Activated CD4-positive, alpha-beta T cell treated with anti-CD3 and anti-CD28 coated beads, Interleukin-2, Interleukin-6, amounts not matched to agents 100 ng/mL and 50 ng/mL, durations not matched to agents 16 hours and 8 hours (primary cell): ENCODE results near the gene MOK.

Source experiments
- DNase-seq: peaks from one replicate; pipeline ENCODE4 v3.0.0-alpha.2; 2020

MOK gene

DNA sequence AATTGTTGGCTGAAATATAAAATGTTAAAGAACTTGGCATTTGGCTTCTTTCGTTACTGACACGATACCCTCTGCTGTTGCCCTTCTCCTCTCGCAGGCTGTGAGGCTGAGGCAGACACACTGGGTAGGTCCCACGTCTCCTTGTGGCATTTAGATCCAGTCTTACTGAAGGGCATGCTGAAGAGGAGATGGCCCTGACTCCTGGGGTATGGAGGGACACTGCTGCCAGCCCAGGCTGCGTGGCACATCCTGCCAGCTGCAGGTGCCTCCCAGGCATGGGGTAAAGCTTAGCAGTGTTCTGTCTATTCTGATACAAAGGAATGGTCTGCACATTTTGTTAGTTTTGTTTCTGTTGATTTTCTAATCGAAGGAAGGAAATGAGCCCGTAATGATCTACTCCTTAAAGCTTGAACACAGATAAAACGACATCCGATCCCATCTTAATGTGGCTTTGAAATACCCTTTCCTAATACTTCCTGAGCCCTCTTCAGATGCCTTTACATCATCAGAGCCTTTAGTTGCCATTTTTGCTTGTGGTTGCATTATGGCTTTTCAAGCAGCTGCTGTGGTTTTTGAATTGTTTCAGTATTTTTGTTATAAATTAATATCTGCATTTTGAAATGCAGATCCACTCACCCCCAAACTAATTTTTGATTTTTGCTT, 104.1 kb downstream of the MOK start:
- peak; percentile 35 for DNase-seq

DNA sequence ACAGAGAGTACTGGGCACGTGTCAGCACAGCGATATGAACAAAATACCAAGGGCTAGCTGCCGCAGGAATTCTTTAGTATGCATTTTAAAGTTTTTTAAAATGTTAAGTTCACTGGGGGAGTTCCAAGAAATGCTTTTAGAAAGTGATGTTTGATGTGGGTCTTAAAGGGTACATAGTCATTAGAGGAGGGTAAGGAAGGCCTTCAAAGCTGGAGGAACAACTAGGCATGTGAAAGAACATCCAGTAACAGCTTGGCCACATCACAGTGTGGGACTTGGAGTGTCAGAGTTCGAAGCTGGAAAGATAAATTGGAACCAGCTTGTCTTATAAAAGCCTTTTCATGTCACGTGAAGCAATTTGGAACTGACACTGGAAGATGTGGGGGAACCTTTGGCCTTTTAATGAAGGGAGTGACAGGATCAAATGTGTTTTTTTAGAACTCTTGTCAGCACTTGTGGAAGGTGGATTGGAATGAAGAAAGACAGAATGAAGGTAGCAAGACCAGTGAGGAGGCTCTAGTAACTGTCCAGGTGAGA, 107.6 kb downstream of the MOK start:
- no peak for DNase-seq

DNA sequence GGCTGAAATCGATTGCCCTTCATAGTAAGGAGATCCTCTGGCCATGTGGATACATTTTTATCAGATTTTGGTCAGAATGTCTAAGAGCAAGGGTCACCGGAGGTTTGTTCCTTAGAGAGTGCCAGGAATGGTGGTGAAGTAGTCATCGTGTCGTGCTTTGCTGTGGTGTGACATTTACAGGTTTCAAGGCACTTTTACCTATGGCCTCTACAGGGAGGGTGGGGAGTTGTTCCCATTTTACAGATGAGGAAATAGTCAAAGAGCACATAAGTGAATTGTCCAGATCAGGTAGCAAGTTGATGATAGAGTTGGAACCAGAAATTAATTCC, 108.1 kb downstream of the MOK start:
- DNase-seq: no peak

DNA sequence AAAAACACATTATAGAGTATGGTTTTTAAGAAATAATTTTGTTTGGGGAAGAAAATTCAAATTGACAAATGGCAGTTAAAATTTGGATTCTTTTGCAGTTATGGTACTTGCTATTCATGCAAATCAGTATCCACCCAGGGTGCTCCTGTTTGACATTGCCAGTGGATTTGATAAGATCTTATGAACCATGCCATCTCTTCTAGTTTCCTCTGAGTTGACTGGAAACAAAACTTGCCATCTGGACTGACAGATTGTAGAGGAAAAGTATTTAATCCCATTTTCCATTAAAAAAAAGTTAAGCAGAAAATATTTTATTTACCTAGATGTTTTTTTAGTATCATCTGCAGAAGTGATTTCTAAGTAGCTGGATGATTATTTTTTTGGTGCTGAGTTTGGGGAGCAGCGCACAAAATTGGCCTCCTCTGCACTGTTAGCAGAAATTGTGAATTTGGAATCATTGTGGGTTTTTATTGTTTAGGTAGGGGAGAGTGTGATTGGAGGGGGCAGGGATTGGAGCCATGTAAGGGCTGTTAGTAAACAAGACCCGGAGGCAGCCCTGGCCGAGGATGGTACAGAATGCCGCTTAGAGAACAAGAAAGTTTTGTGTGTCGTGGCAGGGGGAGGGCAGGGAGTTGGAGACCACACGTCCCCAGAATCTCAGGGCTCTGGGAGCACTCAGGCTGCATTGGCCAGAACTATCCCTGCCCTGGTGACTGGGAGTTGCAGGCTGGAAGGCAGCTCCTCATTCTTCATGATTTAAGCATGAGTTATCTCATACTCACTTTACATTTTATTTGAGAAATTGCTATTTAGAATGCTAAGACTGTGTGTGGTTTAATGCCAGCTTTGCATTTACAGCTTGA, 108.7 kb downstream of the MOK start:
- DNase-seq: no peak

DNA sequence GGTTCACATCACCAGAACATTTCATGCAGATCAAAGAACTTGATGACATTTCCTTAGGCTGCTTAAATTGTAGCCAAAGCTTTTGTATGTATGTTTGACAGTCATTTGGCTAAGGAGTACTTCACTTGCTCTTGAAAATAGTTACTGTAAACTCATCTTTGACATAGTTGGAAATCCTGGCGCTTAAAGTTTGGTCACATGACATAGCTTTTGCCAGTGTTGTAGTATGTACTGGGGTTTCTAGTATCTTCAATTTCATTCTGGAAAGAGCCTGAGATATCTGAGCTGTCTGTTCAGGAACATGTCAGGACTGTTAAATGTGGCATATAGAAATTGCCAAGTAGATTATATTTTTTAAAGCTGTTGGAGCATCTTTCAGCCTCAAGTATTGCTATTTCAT, 109.5 kb downstream of the MOK start:
- DNase-seq: no peak

DNA sequence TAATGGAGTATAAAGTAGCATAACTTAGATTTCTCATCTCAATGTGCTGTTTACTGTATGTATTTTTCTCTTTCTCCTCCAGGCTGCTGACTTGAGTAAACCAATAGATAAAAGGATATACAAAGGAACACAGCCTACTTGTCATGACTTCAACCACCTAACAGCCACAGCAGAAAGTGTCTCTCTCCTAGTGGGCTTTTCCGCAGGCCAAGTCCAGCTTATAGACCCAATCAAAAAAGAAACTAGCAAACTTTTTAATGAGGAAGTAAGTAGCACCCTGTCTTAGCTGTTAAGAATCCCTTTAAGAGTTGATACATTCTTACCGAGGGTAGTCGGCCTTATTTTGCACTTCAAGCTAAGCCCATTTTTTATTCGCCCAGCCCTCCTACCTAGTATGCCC, 110.1 kb downstream of the MOK start:
- DNase-seq: no peak

DNA sequence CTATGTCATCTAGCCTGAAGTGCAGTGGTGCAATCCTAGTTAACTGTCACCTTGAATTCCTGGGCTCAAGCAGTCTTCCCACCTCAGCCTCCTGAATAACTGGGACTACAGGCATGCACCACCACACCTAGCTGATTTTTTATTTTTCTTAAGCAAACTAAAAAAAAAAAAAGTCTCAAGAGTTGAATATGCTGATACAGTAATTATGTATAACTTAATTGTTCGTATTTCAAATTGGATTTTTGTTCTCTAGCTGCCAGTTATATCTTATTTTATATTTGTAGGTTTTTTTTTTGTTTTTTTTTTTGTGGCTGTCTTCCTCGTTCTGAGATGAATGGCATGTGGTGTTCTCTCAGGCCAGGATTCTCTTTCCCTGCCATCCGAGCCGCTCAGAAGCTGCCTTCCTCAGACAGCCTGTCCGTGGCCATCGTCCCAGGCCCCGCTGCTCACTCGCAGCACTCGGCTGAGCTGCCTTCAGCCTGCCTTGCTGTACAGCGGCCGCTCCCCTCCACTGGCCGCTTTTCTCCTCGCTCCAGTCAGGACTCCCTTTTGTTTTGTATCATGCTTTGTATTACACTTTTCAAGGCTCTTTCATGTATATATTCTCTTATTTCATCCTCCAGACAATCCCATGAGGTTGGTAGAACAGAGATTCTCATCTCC, 112.0 kb downstream of the MOK start:
- no peak for DNase-seq

DNA sequence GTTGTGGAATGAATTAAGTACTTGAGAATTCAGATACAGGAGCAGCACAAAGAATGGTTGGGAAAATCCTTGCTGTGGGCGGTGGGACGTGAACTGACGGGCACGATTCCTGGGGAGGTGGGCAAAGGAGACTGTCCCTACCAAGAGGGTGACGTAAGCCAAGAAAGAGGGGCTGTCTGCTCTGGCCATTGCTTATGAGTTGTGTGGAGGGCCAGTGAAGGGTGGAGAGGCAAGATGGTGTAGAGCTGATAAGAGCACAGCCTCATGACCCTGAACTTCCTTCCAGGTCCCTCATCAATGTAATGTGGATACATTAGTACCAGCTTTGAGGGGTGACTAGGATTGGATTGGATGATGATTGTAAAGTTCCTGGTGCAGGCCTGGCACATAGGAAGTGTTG, 115.1 kb downstream of the MOK start:
- DNase-seq: no peak

DNA sequence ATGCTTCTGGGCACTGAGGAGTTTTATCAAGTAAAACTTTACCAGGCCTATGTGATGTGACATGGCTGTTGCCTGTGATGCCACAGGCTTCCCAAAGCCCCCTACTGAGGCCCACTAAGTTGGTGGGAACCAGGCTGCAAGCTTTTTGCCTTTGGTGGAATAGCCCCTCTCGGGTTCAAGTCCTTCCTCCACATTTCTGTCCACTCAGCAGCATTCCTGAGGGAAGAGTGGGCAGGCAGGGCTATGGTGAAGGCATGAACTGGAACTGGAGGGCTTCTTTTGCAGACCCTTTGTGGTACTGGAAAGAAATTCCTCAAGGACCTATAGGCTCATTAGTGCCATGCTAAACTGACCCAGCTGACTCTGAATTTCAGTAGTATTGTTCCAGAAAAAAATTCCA, 116.8 kb downstream of the MOK start:
- DNase-seq: no peak

DNA sequence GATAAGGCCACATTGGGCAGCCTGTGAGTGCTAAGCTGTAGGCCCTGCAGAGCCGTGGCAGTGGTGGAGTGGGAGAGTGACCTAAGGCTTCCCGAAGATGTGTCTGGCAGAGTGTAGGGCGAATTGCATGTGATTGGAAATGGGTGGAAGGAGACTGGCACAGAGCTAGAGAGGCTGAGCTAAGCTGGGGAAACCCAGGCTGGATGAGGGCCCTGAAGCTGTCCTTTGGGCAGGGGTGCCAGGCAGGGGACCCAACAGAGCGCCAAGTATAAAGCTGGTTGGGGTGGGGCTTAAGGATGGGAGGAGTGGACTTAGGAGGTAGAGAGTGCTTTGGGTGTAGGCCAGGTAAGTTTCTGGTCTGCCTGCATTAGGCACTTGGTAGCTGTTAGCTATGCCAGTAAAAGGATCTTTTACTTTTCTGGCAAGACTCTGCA, 117.4 kb downstream of the MOK start:
- no peak for DNase-seq

DNA sequence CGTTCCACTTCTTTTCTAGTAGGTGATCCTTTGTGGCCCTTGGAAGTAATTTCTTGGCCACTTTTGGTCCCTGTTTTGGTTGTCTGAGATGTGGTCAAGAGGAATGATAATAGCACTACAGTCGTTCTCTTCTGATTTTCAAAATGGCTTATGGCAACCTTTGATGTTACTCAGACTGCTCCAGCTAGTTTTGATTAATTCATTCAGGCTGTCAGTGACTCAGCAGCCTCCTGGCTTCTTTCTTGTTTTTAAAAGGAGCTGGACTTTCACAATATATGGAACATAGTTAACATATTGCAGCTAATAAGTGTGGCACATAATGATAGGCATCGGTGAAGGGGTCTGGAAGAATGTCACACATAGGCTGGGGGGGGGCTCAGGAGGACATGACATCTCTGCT, 117.9 kb downstream of the MOK start:
- no peak for DNase-seq

DNA sequence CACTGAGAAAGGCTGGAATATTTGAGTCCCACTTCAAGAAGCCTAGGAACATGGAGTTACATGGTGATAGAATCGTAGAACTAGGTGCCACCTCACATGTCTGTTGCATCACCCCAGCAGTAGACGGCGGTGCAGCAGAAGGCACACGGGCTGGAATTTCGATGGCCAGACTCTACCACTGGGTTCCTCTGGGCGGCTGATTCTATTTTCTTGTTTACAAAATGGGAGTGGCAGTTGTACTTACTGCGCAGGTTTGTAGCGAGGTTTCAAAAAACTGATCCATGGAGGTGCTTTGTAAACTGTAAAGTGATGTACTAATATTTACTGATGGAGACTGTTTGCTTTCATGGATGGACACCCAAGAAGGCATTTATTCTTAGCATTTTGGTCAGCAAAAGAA, 119.6 kb downstream of the MOK start:
- no peak for DNase-seq

DNA sequence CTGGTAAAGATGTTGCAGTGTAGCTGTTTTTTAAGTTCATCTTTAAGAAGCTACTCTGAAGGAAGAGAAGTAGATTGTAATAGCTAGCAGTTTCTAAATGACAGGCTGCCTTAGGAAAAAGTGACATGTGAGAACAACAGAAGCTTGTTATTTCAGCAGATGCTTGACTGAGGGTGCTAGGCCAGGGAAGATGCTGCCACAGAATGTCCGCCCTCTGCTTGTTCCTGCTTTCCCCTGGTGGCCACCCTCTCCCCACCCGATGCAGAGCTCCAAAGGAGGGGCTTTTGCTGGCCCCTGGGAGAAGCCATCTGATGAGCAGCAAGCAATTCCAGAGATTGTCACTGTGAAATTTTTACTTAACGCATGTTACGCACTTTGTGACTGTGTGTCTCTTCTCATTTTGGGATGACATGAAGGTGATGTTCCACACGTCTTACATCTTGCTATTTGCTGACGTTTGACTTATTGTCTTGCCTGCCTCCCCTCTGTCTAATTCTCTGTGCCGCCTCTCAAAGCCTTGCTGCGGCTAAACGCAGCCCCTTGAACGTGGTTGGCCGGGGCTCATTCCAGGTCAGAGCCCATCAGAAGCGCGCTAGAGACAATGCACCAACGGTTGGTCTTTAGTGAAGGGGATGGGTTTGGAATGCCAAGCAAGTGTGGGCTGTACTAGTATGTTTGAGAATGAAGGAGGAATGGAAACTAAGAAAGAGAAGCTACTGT, 120.5 kb downstream of the MOK start:
- DNase-seq: peak; percentile 73

DNA sequence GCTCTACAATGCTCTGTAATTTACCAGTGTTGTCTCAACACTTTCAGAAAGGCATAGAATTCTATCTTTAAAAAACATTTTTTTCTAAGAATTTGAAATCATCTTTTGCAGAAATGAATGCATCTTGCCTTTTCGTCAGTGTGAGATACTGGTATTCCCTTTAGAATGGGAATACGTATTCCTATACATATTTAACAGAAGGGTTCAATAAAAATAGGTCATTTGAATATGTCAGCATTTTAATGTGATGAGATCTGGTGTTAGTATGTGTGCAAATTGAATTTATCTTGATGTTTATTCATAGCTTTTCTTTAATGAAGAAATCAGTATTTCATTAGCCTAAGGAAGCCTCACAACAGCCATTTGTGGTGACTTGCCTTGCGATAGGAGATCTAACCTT, 121.1 kb downstream of the MOK start:
- DNase-seq: no peak

DNA sequence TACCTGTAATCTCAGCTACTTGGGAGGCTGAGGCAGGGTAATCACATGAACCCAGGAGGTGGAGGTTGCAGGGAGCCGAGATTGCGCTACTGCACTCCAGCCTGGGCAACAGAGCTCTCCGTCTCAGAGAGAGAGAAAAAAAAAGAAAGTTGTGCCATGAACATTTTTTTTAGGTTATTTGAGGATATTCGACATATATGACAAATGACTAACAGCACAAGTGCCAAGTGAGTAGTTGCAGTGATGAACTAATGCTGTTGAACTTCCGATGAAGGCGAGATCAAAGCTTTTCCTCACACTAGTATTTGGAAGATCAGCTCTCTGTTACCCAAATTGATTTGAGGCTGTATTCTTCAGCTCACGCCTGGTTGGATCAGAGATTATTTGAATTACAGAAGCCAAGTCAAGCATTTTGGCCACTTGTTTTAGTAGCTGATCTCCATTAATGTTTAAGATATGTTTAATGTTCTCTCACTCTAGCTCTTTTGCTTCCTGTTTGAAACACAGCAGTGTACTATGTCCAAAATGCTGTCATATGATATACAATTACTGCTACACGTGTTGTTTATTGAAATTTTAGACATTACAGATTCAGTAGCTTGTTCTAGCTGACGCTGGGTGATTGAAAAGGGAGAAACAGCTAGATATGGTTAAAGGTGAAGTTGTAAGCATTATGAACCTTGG, 121.9 kb downstream of the MOK start:
- no peak for DNase-seq

DNA sequence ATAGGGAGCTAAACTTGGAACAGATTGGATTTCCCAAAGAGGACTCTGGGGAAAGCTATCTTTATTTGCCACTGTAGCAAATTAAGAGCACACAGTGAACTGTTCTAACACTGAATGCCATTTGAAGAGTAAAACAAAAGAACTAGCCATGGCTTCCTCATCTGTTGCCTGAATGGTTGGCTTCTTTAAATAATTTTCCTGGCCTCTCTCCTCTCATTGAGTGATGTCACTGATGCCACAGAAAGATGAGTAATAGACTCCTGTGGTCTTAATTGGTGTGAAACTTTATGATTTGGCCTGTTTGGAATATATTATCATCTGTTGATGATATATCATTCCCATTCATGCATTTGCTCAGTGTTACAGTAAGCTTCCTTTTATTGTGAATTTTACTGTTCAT, 122.8 kb downstream of the MOK start:
- DNase-seq: peak; percentile 61

DNA sequence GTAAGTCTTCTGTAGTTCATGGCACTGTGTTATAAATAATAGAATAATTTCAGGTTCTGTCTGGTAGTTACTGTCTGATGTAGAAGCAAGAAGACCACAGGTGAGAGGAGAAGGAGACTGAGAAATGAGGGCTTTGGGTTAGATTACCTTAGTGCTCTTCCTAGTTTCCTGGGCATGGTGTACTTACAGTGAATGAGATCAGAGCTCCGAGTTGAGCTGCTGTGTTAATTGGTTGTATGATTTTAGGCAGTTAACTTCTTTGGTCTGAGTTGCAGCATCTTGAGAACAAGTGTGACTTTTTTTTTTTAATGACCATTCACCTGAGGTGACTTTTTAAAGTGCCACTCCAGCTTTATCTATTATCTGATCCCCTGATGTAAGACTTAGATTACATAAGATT, 123.8 kb downstream of the MOK start:
- DNase-seq: no peak

DNA sequence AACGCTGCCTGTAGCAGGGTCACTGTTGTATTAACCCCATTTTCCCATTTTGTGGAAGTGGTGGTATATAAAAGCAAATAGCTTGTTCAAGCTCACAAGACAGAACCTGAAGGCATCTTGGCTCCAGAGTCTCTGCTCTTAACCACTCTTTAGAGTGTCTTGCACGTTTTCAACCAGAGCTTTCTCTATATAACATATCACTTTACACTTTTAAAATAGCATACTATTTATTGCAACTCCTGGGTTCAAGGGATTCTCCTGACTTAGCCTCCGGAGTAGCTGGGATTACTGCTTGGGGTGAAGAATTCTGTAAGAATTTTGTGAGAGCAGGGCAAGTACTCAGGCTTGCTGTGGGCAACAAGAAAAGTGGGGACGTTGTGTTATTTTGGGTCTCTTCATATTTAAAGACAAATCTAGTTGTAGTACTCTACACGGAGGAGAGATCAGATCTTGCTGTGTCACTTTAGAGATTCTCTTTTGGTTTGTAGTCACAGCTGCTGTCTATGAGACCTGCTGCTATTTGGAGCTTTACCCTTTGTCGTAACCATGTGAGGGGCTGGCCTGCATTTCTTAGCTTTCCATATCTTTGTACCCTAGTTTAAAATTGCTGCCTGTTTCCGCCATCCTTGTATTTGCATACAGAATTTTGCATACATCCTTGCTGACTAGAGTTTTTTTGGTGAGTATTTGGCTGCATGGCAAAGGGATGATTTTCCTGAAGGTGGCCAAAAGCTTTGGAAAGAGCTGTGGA, 124.5 kb downstream of the MOK start:
- DNase-seq: no peak
